ENCODE measurements around the gene ARHGAP36.
A peak's percentile ranks its signal among the peaks of the same experiment; 100 is the strongest.

ARHGAP36 gene

DNA sequence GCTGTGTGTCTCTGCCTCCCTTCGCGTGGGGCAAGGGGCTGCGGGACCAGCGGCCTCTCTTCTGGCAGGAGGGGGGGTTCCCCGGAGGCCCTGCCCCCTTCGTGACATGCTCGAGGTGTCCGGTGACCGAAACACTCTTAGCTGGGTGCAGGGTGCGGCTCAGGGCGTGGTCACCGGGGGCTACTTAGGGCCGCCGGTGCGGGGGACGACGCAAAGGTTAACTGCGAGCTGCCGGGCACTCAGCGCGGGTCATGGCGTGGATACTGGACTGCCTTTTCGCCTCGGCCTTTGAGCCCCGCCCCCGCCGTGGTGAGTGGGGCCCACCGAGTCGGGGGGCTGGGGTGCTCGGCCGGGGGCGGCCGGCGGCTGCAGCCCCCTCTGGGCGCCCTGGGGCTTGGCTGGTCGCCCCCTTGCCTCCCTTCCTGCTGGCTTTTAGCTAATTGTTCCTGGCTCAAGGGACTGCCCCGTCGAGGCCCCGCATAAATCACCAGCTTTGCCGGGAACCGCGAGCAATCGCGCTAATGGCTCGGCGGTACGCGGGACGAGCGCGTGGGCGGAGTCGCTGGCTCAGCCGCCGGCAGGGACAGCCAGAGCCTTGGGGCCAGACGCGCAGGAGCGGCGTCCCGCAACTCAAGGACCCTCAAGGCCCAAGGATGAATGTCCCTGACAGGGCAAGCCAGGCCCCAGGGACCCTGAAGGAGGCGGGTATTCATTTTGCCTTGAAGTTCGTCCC is at the start of gene ARHGAP36:
ARHGAP36 (plus strand) TSS at position 211 of the 733 bp plus-strand sequence. CDS start 23,320 bp downstream, outside the sequence.
- DNase-seq, result no peak

GRCh38 chrX:131010186-131010585 is 48.0 kb upstream of the ARHGAP36 start:
- no peak for DNase-seq

GRCh38 chrX:131025336-131025735 is 32.8 kb upstream of the ARHGAP36 start:
- no peak for DNase-seq

- DNase-seq, result no peak
Observed at GRCh38 chrX:131032354-131033230, 25.6 kb upstream of the ARHGAP36 start.

- no peak for DNase-seq
Observed at GRCh38 chrX:131034063-131034462, 24.1 kb upstream of the ARHGAP36 start.

GRCh38 chrX:131040781-131041180 is 17.4 kb upstream of the ARHGAP36 start:
- DNase-seq, result no peak

DNA sequence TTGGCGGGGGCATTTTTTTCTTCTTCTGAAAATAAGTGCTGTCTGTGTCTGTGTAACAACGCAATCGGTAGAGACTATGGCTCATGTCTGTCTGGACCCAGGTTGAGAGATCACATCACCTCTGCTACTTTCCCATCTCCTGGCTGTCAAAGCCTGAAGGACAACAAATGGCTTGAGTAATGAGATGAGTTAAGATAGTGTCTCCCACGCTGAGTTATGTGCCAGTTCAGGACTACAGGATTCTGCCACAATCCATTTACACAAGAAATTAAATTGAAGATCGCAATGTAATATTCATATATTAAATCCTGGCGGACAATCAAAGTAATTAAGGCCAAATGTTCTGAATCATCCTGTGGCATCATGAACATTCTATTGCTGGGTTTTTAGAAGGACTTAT is 16.5 kb upstream of the ARHGAP36 start:
- no peak for DNase-seq

GRCh38 chrX:131045726-131046125 is 12.4 kb upstream of the ARHGAP36 start:
- DNase-seq, result no peak

DNA sequence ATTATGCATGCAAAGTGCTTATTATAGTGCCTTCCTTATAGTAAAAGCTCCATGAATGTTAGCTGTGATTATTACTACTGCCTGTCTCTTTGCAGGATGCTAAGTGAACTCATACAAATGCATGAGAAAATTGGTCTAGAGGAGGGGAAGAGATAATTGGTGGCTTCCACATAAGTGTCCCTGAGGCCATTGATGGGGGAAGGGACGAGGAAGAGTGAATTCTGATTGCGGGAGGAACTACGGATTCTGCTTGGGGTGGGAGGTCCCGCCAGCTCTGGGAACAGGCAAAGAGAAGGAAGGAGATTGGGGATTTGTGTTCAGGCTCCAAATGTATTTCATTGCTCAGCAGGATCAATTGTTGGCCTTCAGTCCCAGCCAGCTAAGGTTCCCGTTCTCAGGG is 11.6 kb upstream of the ARHGAP36 start:
- DNase-seq, result no peak

DNA sequence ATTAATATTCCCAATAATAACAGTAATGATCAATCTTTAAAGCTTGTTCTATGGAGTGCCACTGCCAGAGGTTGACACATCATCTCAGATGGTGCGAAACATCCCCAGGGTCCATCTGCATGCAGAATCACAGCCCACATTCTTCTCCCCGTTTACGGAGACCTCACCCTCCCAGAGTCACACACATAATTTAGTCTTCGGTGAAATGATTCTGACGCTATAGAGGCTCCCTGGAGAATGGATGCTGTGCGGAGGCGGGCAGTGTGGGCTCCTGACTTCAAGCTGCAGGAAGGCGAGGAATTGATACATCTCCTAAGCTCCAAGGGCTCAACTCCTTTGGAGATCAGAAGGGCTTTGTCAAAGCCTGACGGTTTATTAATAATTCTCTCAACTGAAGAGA is 11.0 kb upstream of the ARHGAP36 start:
- no peak for DNase-seq

DNA sequence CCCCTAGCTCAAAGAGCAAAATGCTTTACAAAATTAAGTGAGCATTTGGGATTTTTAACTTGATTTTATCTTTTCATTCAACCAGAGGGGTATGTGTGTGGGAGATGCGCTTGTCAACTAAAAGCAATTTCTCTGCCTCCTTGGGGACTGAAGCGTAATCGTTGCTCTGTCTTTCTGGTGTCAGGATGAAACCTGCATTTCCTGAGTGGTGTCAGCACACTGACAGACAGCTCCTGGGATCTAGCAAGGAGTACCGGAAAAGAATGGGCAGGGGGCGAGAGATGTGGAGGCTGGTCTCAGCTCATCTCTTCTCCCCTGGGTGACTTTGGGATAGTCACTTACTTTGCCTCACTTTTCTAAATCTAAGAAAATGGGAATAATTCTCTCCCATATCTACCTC is 5.1 kb upstream of the ARHGAP36 start:
- no peak for DNase-seq

DNA sequence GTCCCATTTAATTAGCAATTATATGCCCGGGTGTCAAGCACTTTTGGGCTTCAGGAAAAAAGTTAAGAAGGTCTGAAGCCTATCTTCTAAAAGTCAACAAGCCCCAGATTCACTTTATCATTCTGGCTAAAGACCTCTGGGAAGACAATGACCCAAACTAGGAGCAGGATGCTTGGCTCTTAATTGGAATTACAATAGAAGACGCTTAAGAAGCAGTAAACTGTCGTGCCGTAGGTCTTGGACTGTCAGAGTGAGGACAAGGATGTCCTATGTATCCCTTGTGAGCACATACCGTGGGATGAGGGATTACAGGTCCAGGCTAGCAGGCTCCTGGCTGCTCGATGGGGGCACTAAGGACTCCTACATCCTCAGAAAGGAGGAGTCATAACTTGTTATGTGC is 3.2 kb upstream of the ARHGAP36 start:
- DNase-seq, result no peak

DNA sequence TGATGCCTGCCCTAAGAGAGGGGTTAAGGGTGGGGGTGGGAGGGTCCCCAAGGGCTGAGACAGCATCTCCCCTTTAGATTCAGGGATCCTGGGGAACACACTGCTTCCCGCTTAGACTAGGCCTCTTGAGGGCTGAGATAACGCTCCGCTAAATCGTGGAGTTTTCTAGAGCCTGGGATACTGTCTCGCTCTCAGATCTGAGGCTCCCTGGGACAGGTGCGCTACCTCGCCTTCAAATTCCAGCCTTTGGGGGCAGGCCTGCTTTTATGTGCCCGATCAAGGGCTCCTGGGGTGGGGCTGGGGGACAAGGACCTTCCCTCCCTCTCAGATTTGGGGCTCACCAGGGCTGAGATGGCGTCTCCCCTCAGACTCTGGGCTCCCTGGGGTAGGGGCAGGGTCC is 440 bp upstream of the ARHGAP36 start:
- no peak for DNase-seq

GRCh38 chrX:131059246-131059645 is 1.1 kb downstream of the ARHGAP36 start:
- no peak for DNase-seq

- DNase-seq, result no peak
Observed at GRCh38 chrX:131060147-131060546, 2.0 kb downstream of the ARHGAP36 start.

- DNase-seq, result no peak
Observed at GRCh38 chrX:131061306-131061705, 3.2 kb downstream of the ARHGAP36 start.

- no peak for DNase-seq
Observed at GRCh38 chrX:131063613-131064012, 5.5 kb downstream of the ARHGAP36 start.

- DNase-seq, result no peak
Observed at GRCh38 chrX:131066237-131066636, 8.1 kb downstream of the ARHGAP36 start.

- no peak for DNase-seq
Observed at GRCh38 chrX:131067216-131067615, 9.1 kb downstream of the ARHGAP36 start.

GRCh38 chrX:131067846-131068745 is 9.9 kb downstream of the ARHGAP36 start:
- no peak for DNase-seq

- peak; percentile 5 for DNase-seq
Observed at GRCh38 chrX:131068945-131069719, 11.0 kb downstream of the ARHGAP36 start.

DNA sequence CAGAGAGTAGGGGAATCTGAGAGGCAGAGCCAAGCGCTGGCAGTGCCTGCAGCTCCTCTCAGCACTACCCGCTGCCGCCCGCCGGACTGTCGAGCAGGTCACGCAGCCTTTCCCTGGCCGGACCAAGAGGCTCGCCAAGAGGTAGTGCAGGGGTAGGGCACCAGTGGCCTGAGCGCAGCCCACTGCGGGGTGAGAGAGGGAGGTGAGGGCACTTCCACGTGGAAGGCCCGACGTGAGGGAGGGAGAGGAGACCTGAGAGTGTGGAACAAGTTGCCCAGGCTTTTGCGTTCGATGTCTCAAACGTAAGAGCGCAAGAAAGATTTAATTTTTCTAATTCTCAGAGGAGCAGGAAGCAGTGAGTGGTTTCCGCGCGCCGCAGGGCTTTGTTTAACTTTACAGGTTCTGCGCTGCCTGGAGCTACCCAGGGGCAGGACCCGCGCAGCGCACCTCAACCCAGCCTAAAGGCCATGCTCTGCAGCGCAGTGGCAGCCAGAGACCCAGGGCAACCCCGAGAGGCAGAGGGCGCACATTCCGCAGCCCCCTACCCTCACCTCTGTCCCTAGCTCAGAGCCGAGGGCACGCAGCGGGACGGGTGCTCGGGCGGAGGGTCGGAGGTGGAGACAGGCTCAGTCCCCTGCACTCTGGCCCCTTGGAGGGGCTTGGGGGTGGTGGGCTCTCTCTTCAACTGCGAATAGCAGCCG is 14.9 kb downstream of the ARHGAP36 start:
- DNase-seq, result no peak
